ENCODE measurements around the gene PLP2. TPM values are rescaled to one million over a fixed set of nuclear protein-coding genes. Genes with fewer than 3 reads are reported as not detected.

The PLP2 gene
- total RNA-seq, 1 donor from 2014 or later: 3.9 TPM

- Mint-ChIP-seq H3K36me3 (ENCODE audit: insufficient read depth) (no peaks in the 10 kb centered on the region), H3K9me3 (ENCODE audit: low read depth) (peaks cover 23% of the 10 kb centered on the region), H3K4me3 (ENCODE audit: low read depth) (no peak overlapping the region), H3K4me1 (ENCODE audit: low read depth) (no peaks in the 10 kb centered on the region), H3K27ac (no peak overlapping the region), H3K27me3 (peaks cover 15% of the 10 kb centered on the region)
- no peak for DNase-seq (ENCODE audit: low spot score, unreplicated experiment)
- TF ChIP-seq CTCF (IDR thresholded peaks at IDR 0.05; ENCODE audit: unreplicated experiment): no peak
These were observed 38.7 kb downstream of the PLP2 start for GRCh38 chrX:49210406-49210805.

DNA sequence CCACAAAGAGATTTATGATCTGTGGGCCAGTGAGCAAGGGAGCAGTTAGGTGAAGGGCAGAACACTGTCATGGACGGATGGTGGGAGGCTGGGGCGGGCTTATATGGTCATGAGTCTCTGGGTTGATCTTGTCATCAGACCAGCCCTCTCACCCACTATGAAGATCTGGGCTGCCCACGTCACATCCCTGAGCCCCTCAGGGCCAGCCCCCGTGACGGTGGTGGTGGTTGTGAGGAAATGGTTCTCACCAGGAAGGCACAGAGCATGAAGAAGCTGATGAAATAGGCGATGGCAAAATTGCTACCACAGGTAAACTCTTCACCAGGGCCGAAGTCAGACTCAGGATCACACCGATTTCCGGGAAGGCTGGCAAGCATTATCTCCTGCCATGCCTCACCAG is 39.4 kb downstream of the PLP2 start:
- no peak overlapping the region for H3K27ac Mint-ChIP-seq
- no peaks in the 10 kb centered on the region for H3K4me1 Mint-ChIP-seq (ENCODE audit: low read depth)
- H3K9me3 Mint-ChIP-seq (ENCODE audit: low read depth): peaks cover 26% of the 10 kb centered on the region
- no peak overlapping the region for H3K4me3 Mint-ChIP-seq (ENCODE audit: low read depth)
- DNase-seq (ENCODE audit: low spot score, unreplicated experiment): no peak
- no peak for TF ChIP-seq CTCF (IDR thresholded peaks at IDR 0.05; ENCODE audit: unreplicated experiment)
- peaks cover 15% of the 10 kb centered on the region for H3K27me3 Mint-ChIP-seq
- H3K36me3 Mint-ChIP-seq (ENCODE audit: insufficient read depth): no peaks in the 10 kb centered on the region

DNA sequence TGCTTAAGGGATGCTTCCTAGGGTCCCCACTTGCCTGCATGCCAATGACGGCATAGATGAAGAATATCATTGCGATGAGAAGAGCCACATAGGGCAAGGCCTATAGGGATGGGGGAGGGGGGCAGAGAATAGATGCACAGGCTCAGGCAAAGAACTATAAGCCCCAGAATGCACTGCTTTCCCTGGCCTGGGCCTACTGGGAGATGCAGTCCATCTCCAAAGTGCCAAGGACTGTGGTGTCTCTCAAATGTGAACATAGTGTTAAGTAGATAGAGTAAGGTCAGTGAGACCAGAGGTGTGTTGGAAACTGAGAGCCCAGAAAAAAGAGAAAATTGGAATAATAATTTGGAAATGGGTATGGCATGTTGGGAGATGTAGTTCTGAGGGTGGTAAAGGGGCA is 40.5 kb downstream of the PLP2 start:
- no peaks in the 10 kb centered on the region for H3K4me1 Mint-ChIP-seq (ENCODE audit: low read depth)

GRCh38 chrX:49212861-49213260 is 41.2 kb downstream of the PLP2 start:
- H3K4me1 Mint-ChIP-seq (ENCODE audit: low read depth): no peaks in the 10 kb centered on the region
- H3K27me3 Mint-ChIP-seq: peaks cover 15% of the 10 kb centered on the region
- no peaks in the 10 kb centered on the region for H3K36me3 Mint-ChIP-seq (ENCODE audit: insufficient read depth)
- DNase-seq (ENCODE audit: low spot score, unreplicated experiment): no peak
- peaks cover 26% of the 10 kb centered on the region for H3K9me3 Mint-ChIP-seq (ENCODE audit: low read depth)
- no peak overlapping the region for H3K4me3 Mint-ChIP-seq (ENCODE audit: low read depth)
- H3K27ac Mint-ChIP-seq: no peak overlapping the region
- TF ChIP-seq CTCF (IDR thresholded peaks at IDR 0.05; ENCODE audit: unreplicated experiment): no peak

More for the DNA sequence above, 40.5 kb downstream of the PLP2 start:
- peaks cover 15% of the 10 kb centered on the region for H3K27me3 Mint-ChIP-seq
- no peak for TF ChIP-seq CTCF (IDR thresholded peaks at IDR 0.05; ENCODE audit: unreplicated experiment)
- peaks cover 26% of the 10 kb centered on the region for H3K9me3 Mint-ChIP-seq (ENCODE audit: low read depth)
- H3K27ac Mint-ChIP-seq: no peak overlapping the region
- H3K4me3 Mint-ChIP-seq (ENCODE audit: low read depth): no peak overlapping the region
- no peaks in the 10 kb centered on the region for H3K36me3 Mint-ChIP-seq (ENCODE audit: insufficient read depth)
- no peak for DNase-seq (ENCODE audit: low spot score, unreplicated experiment)

DNA sequence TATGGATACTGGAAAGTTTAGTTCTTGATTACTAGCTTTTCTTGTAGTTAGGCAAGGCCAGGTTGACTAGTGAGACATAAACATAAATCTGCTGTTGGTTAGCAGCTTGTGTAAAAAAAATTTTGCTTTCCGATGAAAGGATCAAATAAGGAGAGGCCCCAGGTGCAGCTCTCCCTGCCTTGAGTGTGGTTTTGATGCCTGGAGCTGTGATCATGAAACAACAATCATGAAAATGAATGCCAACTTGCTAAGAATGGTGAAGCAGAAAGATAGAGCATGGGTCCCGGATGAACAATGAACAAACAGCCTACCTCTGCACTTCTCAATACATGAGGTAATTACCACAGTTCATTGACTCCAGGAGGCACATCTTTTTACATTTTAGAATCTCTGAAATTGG is 42.7 kb downstream of the PLP2 start:
- H3K9me3 Mint-ChIP-seq (ENCODE audit: low read depth): peaks cover 26% of the 10 kb centered on the region

More for the DNA sequence above, 42.7 kb downstream of the PLP2 start:
- Mint-ChIP-seq H3K27me3 (peaks cover 15% of the 10 kb centered on the region), H3K4me1 (ENCODE audit: low read depth) (no peaks in the 10 kb centered on the region), H3K27ac (no peak overlapping the region), H3K4me3 (ENCODE audit: low read depth) (no peak overlapping the region), H3K36me3 (ENCODE audit: insufficient read depth) (no peaks in the 10 kb centered on the region)
- TF ChIP-seq CTCF (IDR thresholded peaks at IDR 0.05; ENCODE audit: unreplicated experiment): no peak
- DNase-seq (ENCODE audit: low spot score, unreplicated experiment): no peak

Measured in progenitor cell of endocrine pancreas (in vitro differentiated cells).